H4 (cell line): ENCODE data around the gene PDE6A. TPM values are rescaled to one million over a fixed set of nuclear protein-coding genes. Genes with fewer than 3 reads are reported as not detected.

Experiments used
- DNase-seq: peaks from one replicate; pipeline ENCODE4 v3.0.0-alpha.2; 2015; ENCODE audit warnings: low spot score
- total RNA-seq: library from RNA; depleted of rRNA; stranded (reverse); fragments of >200 nt; shearing (Covaris generic); gene quantifications from 2 replicates; pipeline ENCODE4 v1.2.3, GENCODE V29; 2014; rRNA removed

The PDE6A gene
- total RNA-seq, 1 experiment from 2014 or later = 0.02 TPM

- no peak for DNase-seq
These were observed 127.0 kb downstream of the PDE6A start for GRCh38 chr5:149817539-149818060.

GRCh38 chr5:149816661-149817060 lies 127.9 kb downstream of the PDE6A start:
- DNase-seq = no peak

- no peak for DNase-seq
These were observed 133.1 kb downstream of the PDE6A start for GRCh38 chr5:149811453-149811852.

- no peak for DNase-seq
These were observed 133.7 kb downstream of the PDE6A start for GRCh38 chr5:149810856-149811255.

- no peak for DNase-seq
These were observed 134.5 kb downstream of the PDE6A start for GRCh38 chr5:149809931-149810691.

- no peak for DNase-seq
These were observed 136.2 kb downstream of the PDE6A start for GRCh38 chr5:149808264-149808982.

Other genes starting within 250 kb of the PDE6A start
- 0.62 and 0.77 TPM in 2 replicates for gene PPARGC1B, start 214.5 kb downstream of the PDE6A start, total RNA-seq
- 7.1 and 9.6 TPM in 2 replicates for gene SLC26A2, start 16.0 kb upstream of the PDE6A start, total RNA-seq
- 4.0 and 7.4 TPM in 2 replicates for gene TIGD6, start 55.9 kb upstream of the PDE6A start, total RNA-seq
- 19.0 and 21.1 TPM in 2 replicates for gene HMGXB3, start 55.9 kb upstream of the PDE6A start, total RNA-seq
- gene CSF1R, start 141.8 kb upstream of the PDE6A start, total RNA-seq = 0.02 TPM in 1 of 2 replicates, not detected in the other
- 21.6 and 30.1 TPM in 2 replicates for gene PDGFRB, start 211.1 kb upstream of the PDE6A start, total RNA-seq
- not detected in 2 replicates for gene CDX1, start 222.0 kb upstream of the PDE6A start, total RNA-seq
- not detected in 2 replicates for gene SLC6A7, start 245.3 kb upstream of the PDE6A start, total RNA-seq